ENCODE results near the gene PMM2.
"Not testable (repeated sequence)": the region's sequence is repeated elsewhere in the genome, so short reads cannot be mapped to it uniquely, and the experiment has no call there.

PMM2 gene

DNA sequence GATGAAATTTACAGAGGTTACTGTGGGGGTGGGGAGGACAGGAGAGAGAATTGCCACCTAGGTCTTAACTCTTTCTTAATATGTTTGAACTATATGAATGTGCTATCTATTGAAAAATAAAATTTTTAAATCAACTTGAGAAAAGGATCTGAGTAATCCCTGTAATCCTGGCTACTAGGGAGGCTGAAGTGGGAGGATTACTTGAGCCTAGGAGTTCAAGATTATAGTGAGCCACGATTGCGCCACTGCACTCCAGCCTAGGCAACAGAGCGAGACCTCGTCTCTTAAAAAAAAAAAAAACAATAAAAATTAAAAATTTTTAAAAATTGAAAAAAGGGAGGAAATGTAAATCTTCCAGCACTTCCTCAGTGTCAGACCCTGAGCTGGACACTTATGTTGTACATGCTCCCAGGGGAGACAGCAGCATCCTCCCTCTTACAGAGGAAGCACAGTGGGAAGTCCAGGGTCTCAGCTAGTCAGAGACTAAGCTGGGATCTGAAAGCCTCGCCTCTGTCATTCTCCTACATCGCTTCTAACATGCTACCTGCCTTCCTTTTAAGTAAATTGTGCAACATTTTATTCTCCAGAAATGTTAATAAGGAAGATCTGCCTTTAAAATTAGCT lies 21.9 kb downstream of the PMM2 start:
- no peak for DNase-seq

DNA sequence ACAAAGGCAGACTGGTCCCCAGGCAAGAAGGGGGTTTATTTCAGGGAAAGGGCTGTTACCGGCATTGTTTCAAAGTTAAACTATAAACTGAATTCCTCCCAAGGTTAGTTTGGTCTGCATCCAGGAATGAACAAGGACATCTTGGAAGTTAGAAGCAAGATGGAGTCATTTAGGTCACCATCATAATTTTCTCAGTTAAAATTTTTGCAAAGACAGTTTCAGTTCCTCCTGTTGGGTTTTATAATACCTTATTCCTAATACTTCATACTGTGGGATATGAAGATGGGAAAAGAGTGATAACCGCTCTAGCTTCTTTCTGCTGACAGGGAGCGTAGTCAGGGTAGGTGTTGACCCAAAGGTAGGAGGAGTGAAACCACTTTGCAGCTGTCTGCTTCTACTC lies 24.8 kb downstream of the PMM2 start:
- DNase-seq: no peak

DNA sequence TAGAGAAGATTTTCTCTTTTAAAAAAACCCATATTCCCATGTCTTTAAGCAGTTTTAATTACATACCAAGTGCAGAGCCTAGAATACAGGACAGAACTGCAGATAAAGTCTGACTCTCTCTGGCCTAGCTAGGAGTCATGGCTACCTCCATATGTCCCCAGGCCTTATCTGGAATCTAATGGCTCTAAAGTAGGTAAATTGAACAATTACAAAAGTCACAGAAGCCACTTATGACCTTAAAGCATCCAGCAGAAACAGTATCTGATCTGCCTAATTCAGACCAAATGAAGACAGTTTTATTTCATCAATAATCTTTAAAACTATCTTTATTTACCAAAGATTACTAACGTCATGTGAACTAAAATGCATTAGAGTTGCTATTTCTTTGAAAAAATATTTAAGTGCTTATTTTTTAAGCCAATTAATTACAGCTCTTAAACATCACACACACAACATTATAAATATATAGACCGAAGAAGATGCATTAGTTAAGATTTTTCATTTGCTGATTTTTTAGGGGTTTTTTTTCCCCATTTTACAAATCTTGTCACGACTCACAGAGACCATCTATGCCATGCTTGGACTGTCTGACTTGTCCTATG lies 28.7 kb downstream of the PMM2 start:
- no peak for DNase-seq

DNA sequence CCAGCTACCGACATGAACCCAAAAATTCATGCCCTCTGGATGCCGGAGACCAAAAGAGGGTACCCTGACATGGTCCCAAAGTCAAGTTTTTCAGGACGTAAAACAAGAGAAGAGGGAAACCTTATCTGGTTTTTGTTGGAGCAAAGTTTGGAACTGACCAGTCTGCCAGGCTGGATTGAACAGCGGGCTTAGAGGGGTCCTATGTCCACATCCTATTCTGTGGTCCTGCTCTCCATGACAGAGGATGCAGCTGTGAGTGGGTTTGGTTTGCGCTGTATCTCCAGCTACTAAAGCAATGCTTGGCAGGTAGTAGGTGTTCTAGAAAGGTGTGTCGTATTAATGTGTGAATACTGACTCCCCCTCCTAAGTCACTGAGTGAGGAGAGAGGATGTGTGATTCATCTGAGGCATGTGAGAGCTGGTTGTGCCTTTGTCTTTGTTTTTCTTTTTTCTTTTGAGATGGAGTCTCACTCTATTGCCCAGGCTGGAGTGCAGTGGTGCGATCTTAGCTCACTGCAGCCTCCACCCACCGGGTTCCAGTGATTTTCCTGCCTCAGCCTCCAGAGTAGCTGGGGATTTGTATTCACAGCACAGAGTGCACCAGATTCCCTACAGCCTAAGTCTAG lies 31.0 kb downstream of the PMM2 start:
- DNase-seq: no peak

DNA sequence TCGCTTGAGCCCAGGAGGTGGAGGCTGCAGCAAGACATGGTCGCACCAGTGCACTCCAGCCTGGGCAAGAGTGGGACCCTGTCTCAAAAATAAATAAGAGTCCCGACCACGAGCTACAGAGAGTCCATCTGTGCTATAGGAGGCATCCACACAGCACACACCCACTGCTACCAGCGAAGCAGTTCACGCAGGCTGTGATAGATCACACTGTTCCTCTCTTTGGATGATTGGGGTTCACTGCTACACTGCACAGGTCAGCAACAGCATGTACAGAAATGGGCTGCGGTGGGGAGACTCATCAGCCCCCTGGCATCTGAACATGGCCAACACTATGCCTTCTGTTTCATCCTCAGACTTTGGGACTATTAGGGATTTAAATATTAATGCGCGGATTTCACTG lies 33.8 kb downstream of the PMM2 start:
- DNase-seq: no peak

DNA sequence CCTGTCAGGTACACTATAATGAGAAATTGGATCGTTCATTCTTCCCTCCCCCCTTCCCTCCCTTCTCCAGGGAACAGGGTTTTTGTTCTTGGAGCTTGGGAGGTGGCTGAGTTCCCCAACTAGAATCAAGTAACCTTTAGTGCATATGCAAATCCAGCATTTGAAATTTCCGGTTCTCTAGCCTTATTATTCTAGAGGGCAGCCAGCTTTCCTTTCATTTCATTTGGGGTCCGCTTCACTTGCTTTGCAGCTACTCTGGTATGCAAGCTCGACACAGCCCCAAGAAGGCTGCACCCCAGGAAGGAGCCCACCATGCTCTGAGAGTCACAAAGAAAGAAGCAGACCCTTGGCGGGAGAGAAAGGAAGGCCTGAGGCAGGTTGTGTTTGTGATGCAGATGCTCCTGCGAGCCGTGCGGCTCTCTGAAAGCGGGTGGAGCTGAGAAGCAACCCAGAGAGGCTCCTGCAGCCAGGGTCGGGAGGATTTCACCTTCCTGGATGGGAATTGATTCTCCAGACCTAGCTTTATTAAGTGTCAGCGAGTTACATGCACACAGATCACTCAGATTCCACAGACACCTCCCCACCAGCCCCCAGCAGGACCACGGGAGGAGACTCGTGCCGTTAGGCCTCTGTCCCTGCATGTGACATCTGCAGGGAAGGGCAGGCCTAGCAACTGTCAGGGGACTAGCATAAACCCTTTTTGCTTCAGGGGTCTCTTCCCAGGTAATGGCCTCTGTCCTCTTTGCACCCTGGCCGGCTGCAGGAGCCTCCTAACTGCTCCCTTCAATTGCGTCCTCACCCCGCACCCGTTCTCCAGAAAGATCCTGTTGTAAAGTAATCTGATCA lies 34.5 kb downstream of the PMM2 start:
- DNase-seq: no peak

DNA sequence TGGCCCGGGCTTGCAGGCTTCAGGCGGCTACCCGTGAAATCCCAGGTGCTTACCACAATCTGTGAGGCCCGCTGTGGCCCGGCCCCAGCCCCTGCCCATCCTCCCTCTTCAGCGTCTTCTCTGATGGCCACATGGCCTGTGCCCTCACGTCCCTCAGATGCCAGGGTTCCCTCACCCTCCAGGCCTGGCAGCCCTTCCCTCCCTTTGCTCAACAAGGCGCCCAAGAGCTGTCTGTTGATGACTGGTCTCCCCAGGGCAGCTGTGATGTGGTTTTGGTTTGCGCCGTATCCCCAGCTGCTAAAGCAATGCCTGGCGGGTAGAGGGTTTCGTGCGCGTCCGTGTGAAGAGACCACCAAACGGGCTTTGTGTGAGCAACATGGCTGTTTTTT lies 35.1 kb downstream of the PMM2 start:
- no peak for DNase-seq

DNA sequence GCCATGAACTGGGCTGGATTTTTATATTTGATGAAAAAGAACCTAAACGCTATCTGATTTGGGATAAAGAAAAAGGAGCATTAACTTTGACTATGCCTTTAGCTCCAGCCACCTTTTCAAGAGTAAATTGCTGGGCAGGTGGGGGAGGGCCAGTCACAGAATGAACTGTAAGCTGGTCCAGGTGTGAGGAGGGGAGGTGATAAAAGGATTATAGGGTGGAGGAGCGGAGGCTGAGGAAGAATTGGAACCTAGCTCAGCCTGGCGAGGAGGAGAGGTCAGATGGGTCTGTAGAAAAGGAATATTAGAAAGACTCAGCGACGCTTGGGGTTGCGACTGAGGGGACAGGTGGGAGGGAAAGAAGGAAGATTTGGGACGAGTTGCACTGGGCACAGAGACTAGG lies 39.2 kb downstream of the PMM2 start:
- DNase-seq: not testable (repeated sequence)

DNA sequence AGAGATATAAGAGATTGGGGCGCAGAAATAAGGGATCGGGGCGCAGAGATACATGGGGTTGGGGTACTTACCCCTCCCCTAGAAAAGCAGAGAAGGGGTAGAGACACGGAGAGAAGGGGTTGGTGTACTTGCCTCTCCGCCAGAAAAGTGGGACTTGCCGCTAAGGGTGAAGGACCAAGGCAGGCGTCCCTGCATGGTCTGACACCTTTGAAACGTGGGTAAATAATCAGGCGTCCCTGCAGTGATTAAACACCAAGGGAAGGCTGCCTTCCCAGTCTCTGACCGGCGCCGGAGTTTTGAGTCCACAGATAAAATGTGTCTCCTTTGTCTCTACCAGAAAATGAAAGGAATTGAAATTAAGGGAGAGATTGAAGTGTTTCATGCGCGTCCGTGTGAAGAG lies 40.0 kb downstream of the PMM2 start:
- DNase-seq: not testable (repeated sequence)

DNA sequence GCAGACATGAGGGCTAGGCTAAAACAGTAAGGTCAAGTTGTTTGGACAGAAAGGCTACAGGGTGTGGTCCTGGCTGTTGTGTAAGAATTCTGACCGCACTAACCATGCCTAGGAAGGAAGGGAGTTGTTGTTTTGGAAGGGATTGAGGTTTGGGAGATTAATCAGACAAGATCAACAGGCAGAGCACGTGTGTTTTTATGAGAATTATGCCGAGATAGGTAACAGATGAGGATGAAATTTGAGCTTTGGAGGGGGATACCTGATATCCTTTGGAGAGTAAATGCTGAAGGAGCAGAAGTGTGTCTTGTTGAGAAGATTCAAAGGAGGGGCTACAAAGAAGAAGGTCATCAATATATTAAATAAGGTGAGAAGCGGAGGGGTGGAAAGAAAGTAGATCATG lies 44.4 kb downstream of the PMM2 start:
- not testable (repeated sequence) for DNase-seq

DNA sequence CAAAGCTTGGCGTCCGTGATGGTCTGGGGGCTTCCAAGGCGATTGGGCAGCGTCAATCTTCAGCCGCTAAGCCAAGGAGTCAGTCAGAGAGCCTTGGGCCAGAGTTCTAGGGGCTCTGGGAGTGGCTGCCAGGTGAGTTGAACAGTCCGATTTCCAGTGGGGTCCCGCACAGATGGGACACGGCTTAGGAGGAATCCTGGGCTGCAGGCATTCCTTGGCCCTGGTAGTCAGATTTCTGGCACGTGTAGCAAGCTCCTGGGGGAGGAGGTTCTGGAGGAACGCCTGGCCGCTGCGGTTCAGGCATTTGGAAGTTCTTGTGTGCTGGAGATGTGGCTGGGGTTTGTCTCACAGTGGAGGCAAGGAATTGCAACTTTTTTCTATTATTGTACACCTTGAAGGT lies 45.7 kb downstream of the PMM2 start:
- DNase-seq: not testable (repeated sequence)

DNA sequence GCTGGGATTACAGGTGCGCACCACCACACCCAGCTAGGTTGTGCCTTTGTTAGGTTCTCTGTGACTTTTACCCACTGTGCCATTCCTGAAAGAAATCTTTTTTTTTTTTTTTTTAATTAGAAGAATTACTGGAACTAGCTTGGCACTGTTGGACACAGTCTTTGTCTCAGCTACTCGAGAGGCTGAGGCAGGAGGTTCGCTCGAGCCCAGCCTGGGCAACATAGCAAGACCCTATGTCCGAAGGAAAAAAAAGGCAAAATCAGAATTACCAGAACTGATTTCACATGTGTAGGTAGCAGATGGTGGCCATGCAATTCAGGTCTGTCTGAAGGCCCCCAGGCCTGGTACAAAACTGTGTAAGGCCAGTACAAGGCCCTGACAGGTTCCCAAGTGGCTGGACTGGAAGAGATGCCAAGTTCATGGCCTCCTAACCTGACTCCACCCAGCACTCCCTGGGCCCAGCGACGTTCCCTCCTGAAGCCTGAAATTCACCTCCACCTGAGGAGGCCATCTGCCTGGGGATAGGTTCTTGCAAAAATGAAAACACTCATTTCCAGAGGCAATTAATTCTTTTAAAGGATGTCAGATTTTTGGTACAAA lies 48.2 kb downstream of the PMM2 start:
- no peak for DNase-seq

DNA sequence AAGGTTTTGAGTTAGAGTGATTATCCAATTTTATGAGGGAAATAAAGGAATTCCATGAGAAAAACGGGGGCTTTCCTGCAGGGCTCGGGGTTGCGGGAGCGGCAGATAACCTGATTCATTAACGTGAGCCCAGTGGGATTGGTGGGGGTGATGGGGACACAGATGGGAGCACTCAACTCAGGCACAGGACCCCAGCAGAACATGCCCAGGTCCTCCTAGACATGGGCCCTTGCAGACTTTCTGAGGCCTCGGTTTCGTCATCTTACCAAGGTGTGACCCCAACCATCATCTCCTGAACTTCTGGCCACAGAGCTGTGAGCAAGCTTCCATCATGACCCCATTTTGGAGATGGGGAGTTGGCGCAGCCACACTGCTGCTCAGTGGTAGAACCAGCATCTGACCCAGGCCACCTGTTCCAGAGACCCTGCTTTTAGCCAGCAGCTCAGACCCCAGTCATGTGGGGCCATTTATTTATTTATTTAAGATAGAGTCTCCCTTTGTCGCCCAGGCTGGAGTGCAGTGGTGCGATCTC lies 48.8 kb downstream of the PMM2 start:
- no peak for DNase-seq

DNA sequence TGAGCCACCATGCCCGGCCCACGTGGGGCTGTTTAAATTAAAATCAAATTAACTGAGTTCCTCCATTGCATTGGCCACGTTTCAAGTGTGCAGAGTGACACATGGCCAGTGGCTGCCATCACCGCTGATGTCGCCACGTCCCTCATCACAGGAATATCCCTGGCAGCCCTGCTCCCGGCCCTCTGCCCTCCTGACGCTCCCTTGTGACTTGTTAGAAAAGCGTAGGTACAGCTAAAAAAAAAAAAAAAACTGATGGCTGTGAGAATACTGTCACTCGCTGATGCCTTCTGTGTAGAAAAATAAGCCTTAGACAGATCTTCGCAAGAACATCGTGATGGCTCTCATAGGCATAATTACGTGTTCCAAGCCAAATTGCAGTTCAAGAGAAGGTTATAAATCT lies 49.5 kb downstream of the PMM2 start:
- DNase-seq: no peak

DNA sequence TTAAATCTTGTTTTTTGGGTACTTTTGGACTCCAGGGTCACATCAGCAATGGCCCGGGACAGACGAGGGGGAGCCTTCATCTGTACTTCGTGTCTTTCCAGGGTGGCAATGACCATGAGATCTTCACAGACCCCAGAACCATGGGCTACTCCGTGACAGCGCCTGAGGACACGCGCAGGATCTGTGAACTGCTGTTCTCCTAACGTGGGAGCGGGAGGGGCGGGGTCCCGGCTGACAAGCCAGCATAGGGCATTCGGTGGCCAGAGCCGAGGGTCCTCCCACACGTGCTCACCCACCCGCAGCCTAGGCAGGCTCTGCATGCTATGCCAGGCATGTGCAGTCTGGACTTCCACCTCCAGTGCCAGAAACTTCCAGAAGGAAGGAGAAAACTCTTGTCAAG lies 50.0 kb downstream of the PMM2 start:
- no peak for DNase-seq

DNA sequence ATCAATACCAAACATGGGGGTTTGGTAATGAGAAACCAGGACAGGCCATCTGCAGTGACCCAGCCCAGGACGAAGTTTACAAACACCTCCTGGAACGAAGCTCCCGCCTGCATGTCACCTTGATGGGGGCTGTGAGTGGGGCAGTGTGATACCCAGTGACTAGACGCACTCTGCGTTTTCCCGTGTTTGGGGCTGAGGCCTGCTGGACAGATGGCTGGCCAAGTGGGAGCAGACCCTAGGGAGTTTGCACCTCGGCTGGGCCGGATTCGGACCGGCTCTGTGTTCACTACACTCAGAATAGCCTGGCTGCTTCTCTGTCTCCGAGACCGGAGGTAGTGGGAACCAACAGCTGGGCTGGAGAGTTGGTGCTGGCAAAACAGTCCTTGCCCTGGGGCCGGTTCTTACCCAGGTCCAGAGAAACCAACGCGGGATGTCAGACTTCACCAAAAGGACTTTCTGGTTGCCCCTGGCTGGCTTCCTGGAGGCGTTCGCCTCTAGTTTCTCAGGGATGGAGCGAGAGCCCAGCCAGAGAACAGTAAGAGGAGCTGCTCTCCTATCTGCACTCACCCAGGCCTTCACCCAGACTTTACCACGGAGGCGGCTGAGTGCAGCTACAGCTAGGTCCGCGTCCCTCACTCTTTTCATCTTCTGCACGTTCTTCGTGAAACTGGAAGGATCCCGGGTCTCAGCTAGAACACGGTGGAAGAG lies 50.7 kb downstream of the PMM2 start:
- DNase-seq: no peak

DNA sequence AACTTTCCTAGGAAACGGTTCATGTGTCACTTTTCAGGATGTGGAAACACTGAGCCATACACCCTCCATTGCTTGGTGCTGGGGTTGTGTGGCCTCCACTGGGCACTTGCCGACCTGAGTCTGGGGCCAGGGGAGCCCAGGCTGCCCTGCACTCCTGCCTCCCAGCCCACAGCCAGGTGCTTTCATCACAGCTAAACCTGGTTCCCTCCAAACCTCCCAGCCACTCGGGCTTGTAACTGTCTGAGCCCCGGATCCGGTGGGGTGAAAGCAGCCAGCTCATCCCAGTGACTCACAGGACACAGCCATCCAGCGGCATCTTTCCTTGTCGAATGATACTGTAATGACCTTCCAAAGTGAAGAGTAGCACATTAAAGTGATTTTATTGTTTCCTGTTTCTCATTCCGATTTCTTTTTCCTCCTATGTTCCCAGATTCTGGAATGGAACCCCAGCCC lies 51.3 kb downstream of the PMM2 start:
- DNase-seq: no peak

DNA sequence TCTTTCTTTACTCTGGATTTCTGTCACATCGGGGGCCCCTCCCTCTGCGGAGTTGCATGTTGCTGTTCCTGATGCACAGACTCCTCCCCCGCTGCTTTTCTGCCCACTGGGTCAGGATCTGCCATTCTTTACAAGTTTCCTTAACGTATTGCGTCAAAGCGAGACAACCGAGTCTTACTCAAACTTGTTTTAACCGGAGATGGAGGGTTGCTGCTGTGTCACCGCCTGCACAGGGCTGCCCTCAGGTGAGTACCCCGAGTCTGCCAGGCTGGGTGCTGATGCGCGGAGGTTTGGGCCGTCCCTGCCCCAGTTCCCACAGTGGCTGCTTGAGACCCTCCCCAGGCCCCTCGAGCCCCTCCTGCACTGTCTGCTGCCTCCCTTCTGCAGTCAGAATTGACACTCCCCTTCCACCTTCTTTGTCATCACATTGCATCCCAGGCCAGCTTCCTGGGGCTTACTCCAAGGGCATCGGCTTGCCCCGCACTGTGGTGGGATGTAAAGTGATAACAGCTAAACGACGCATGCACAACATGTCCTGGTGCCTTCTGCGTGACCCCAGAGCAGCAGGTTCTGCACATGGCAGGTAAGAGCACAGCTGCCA lies 51.9 kb downstream of the PMM2 start:
- no peak for DNase-seq

DNA sequence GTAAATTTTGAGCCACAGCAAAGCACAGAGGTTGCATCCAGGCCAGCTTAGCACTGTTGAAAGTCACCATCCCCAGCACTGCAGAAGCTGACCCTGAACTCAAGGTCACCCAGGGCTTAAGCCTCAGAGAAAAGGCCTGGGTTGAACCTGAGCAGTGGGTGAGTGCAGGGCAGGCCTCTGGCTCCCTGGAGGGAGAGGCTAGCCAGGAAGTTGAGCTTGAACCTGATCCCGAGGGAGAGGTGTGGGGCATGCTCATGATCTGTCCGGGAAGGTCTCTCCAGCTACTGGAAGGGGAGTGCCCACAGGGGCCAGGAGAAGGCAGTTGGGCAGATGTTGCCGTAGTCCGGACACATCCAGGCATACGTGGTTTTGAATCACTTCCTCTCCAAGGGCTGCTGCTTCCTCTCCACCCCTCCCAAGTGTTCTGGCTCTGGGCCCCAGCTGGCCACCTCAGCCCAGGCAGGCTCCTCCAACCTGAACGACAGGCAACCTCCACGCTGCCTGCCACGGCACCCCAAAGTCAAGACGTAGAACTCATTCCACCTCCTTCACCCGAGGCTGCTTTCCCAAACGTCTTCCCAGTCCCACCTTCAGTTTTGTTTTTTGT lies 52.7 kb downstream of the PMM2 start:
- no peak for DNase-seq

DNA sequence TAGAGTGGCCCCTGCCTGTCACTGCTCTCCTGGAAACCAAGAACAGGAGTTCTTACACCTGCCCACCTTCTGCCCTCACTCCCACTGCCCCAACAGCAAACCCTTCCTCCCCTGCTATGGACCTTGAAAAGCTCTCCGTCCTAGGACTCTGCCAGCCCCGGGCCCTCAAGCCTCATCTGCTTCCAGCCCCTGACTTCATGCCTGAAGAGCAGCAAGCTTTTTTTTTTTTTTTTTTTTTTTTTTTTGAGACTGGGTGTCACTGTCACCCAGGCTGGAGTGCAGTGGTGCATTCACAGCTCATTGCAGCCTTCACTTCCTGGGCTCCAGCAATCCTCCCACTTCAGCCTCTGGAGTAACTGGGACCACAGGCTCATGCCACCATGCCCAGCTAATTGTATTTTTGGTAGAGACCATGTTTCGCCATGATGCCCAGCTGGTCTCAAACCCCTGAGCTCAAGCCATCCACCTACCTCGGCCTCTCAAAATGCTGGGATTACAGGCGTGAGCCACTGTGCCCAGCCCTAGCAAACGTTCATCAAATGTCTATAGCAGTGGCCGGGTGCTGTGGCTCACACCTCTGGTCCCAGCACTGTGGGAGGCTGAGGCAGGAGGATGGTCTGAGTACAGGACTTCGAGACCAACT lies 54.2 kb downstream of the PMM2 start:
- no peak for DNase-seq

DNA sequence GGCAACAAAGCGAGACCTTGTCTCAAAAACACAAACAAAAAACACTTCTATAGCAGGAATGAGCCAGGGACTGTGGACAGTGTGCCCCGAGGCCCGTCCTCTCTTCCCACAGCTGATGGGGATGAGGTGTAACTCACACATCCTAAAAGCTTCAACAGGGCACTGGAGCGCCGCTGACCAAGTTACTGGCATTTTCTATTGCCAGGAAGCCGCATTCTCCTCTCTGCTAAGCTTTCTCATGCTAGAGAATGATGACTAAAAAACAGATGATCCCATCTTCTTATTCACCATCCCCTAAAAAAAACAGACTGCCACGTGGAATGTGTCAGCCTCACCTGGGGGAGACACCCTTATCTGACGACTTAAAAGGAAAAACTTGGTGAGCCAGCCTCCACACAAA lies 54.9 kb downstream of the PMM2 start:
- DNase-seq: no peak

Data from COR-L47 (cell line).